VCaP (cell line): ENCODE data around the gene KRT10.

Source experiments
- H3K27ac ChIP-seq: fragments of 450-650 bp; 2 replicates; pipeline ENCODE4 v1.5.1; 2017
- TF ChIP-seq, protein P1 (sequence below): fragments of 450-650 bp; conservative IDR thresholded peaks from 2 replicates; pipeline ENCODE4 v1.5.1; 2017; ENCODE audit warnings: mild to moderate bottlenecking, moderate library complexity

KRT10 gene

DNA sequence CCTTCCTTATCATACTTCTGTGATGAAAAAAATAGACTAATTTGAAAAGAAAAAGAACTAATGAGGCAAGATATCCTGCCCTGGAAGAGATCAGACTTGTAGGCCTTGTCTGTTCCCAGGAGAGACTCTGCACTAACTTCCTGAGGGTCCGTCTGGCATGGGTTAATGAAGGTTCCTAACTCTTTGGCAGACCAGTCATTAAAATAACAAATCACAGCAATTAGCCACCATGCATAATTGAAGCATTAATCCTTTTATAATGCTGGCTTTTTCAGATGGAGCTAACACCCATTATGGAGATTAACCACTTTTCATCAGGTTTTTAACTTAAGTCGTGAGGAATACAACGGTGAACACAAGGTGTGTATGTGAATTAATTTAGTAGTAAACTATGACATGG lies 10.4 kb upstream of the KRT10 start:
- no peak overlapping the region for H3K27ac ChIP-seq

DNA sequence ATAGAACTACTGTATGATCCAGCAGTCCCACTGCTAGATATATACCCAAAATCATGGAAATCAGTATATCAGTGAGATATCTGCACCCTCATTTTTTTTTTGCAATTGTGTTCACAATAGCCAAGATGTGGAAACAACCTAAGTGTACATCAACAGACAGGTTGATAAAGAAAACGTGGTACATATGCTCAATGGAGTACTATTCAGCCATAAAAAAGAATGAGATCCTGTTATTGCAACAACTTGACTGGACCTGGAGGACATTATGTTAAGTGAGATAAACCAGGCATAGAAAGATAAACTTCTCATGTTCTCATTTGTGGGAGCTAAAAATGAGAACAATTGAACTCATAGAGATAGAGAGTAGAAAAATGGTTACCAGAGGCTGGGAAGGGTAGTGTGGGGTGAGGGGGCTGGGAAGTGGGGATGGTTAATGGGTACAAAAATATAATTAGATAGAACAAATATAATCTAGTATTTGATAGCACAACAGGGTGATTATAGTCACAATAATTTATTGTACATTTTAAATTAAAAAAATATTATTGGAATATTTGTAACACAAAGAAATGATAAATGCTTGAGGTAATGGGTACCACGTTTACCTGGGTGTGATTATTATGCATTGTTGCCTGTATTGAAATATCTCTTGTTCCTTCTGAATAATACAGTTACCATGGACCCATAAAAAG lies 7.8 kb upstream of the KRT10 start:
- no peak overlapping the region for H3K27ac ChIP-seq
- TF ChIP-seq, protein P1, sequence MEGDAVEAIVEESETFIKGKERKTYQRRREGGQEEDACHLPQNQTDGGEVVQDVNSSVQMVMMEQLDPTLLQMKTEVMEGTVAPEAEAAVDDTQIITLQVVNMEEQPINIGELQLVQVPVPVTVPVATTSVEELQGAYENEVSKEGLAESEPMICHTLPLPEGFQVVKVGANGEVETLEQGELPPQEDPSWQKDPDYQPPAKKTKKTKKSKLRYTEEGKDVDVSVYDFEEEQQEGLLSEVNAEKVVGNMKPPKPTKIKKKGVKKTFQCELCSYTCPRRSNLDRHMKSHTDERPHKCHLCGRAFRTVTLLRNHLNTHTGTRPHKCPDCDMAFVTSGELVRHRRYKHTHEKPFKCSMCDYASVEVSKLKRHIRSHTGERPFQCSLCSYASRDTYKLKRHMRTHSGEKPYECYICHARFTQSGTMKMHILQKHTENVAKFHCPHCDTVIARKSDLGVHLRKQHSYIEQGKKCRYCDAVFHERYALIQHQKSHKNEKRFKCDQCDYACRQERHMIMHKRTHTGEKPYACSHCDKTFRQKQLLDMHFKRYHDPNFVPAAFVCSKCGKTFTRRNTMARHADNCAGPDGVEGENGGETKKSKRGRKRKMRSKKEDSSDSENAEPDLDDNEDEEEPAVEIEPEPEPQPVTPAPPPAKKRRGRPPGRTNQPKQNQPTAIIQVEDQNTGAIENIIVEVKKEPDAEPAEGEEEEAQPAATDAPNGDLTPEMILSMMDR: no peak

More for the DNA sequence above, 10.4 kb upstream of the KRT10 start:
- TF ChIP-seq, protein P1: no peak

DNA sequence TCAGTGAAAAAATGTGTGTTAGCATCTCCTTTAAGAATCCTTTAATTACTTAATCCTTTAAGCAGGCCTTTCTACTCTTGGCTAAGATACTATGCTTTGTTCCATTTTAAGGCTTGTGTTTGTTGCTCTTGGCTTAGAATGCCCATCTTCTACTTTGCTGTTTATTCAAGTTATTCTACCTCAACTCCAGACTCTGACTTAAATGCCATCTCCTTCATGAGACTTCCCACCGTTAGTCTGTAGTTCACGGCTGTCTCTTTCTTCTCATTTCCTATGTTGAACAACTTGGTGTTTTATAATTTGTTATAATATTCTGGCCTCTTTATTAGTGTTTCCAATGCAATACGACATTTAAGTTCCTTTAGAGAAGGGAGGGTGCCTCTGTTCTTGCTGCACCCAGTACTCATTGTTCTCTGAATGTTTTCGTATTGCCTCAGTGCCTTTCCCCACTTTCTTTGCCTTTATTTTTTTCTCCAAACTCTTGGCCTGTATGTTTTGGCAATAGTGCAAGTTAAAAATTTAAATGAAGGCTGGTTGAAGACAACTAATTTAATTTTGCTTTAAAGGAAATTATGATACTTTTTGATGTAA lies 6.1 kb upstream of the KRT10 start:
- no peak overlapping the region for H3K27ac ChIP-seq
- TF ChIP-seq, protein P1: no peak

DNA sequence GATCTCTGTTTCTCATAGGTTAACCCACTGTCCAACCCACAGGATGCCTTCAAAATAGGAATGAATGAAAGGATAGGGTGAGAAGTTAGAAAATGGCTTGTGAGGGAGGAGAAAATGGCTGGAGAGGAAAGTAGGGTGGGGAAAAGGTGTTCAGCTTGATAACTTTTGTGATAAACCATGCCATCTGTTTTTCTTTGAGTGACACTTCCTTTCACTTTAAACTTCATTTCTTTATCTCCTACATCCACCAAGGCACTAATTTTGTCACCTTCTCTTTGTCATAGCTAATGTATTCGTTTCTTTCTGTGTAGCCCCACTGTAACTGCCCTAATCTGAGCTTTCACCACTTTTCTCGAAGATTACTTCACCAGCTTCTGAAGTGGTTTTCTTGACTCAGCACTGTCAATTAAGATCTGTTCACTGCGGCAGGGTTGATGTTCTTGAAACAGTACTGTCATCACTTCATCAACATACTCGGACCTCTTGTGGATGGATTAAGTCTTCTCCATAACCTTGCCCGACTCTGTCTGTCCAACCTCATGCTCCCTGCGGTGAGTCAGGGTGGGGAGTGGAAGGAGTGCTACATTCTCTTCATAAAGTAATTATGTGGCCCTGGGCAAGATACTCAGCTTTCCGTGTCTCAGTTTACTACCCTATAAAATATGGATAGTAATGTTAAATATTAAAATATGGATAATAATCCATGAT lies 5.5 kb upstream of the KRT10 start:
- H3K27ac ChIP-seq: no peak overlapping the region
- TF ChIP-seq, protein P1: no peak

DNA sequence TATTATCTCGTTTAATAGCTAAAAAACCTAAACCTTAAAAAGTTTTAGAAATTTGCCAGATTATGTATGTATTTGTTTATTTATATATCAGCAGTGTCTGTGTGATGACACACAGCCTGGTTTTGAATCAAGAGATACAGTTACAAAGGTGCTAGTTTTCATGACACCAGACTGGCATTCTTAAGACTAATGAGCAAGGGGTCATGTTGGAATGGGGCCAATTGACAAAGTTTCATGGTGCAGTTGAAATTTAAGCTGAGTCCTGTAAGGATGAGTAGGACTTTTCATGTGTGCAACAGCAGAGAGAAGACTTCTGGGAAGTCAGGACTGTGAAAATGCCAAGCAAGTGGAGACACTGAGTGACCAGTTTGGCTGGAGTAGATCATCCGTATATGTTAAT lies 3.2 kb upstream of the KRT10 start:
- TF ChIP-seq, protein P1: no peak
- no peak overlapping the region for H3K27ac ChIP-seq

DNA sequence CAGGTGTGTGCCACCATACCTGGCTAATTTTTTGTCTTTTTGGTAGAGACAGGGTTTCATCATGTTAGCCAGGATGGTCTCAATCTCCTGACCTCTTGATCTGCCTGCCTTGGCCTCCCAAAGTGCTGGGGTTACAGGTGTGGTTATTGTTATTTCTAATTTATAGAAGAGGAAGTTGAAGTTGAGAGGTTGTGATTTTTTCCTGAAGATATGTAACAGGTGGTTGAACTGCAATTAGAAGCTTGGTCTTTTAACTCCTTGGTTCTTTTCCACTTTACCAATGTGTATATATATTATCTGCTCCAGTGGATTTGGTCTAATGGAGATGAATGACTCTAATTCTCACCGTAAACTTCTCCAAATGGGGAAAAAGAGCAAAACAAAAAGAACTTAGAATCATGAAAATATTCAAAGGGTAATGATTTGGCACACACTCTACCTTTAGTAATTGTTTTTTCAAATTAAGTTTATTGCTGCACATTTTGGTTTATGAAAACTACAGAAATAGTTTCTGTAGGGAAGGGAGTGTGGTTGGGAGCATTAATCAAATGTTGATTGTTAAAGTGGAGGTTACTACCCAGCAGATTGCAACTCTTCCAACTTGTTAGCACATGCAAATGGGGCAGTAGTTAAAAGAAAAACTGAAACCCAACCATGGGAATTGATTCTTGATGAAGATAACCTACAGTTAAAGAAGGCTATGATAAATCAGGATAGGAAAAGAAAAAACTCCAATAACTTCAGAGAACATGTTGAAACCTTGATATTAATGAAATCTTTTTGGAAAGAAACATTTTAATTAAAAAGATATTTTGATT lies 1.8 kb upstream of the KRT10 start:
- H3K27ac ChIP-seq: no peak overlapping the region
- TF ChIP-seq, protein P1: no peak

DNA sequence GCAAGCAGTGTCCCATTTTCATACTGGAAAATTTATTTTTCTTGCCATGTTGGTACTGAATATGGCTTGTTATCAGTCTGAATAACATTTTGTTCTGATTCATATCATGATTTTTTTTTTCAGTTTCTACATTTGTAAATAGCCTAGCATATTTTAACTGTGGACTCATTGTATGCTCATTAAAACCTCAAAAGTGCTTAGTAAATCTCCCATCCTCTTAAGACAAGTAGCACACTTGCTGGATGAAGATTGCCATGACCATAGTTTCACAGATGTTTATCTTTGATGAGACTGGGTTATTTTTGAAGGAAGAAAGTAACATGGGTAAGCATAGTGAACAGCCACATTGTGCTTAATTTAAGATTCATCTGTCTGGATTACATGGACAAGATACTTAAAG lies 878 bp downstream of the KRT10 start:
- TF ChIP-seq, protein P1: no peak

More for the DNA sequence above, 878 bp downstream of the KRT10 start:
- H3K27ac ChIP-seq: no peak overlapping the region
